ENCODE data around the gene ZNF765.
"Not testable (repeated sequence)": the region's sequence is repeated elsewhere in the genome, so short reads cannot be mapped to it uniquely, and the experiment has no call there.

Gene ZNF765
- total RNA-seq, result 20.0 to 65.3 reads per million in 2 donors

- peak; percentile 97 for DNase-seq
Measured at GRCh38 chr19:53394974-53395839, at the start of gene ZNF765. TSS of gene ZNF765 (plus strand) at chr19:53395149. CDS start at chr19:53398016, 2,867 bp downstream.

- DNase-seq, result no peak
Measured at GRCh38 chr19:53355739-53356138, 39.2 kb upstream of the ZNF765 start.

GRCh38 chr19:53357821-53358581 lies 36.9 kb upstream of the ZNF765 start:
- DNase-seq, result no peak

- not testable (repeated sequence) for DNase-seq
Measured at GRCh38 chr19:53360056-53360455, 34.9 kb upstream of the ZNF765 start.

- DNase-seq, result peak; percentile 98
Measured at GRCh38 chr19:53365134-53365898, 29.6 kb upstream of the ZNF765 start, which contains the start of gene ZNF525. TSS of gene ZNF525 (plus strand) at chr19:53365705. CDS start at chr19:53372282, 6,577 bp downstream.

- peak; percentile 16 for DNase-seq
Measured at GRCh38 chr19:53365899-53366493, 29.0 kb upstream of the ZNF765 start.

GRCh38 chr19:53372196-53372595 lies 22.8 kb upstream of the ZNF765 start:
- DNase-seq, result no peak

GRCh38 chr19:53374288-53374687 lies 20.7 kb upstream of the ZNF765 start:
- no peak for DNase-seq

- DNase-seq, result no peak
Measured at GRCh38 chr19:53374743-53375142, 20.2 kb upstream of the ZNF765 start.

GRCh38 chr19:53381376-53381775 lies 13.6 kb upstream of the ZNF765 start:
- DNase-seq, result no peak

GRCh38 chr19:53388168-53388567 lies 6.8 kb upstream of the ZNF765 start:
- DNase-seq, result no peak

- DNase-seq, result no peak
Measured at GRCh38 chr19:53388904-53389303, 6.0 kb upstream of the ZNF765 start.

GRCh38 chr19:53389571-53389970 lies 5.4 kb upstream of the ZNF765 start:
- no peak for DNase-seq

GRCh38 chr19:53389978-53390377 lies 5.0 kb upstream of the ZNF765 start:
- DNase-seq, result no peak

GRCh38 chr19:53394522-53394973 lies 401 bp upstream of the ZNF765 start:
- DNase-seq, result no peak

GRCh38 chr19:53395840-53396524 lies 1.0 kb downstream of the ZNF765 start:
- DNase-seq, result not testable (repeated sequence)

- no peak for DNase-seq
Measured at GRCh38 chr19:53396525-53396868, 1.5 kb downstream of the ZNF765 start.

GRCh38 chr19:53397918-53398317 lies 3.0 kb downstream of the ZNF765 start:
- not testable (repeated sequence) for DNase-seq

GRCh38 chr19:53409505-53410204 lies 14.7 kb downstream of the ZNF765 start:
- DNase-seq, result no peak

GRCh38 chr19:53420520-53421315 lies 25.8 kb downstream of the ZNF765 start:
- not testable (repeated sequence) for DNase-seq
